DMS153 (cell line): ENCODE data around the gene RYR2.

Source experiments
- DNase-seq: peaks from one replicate; lab custom pipeline; 2025; lab: John Stamatoyannopoulos, UW

RYR2 gene

DNA sequence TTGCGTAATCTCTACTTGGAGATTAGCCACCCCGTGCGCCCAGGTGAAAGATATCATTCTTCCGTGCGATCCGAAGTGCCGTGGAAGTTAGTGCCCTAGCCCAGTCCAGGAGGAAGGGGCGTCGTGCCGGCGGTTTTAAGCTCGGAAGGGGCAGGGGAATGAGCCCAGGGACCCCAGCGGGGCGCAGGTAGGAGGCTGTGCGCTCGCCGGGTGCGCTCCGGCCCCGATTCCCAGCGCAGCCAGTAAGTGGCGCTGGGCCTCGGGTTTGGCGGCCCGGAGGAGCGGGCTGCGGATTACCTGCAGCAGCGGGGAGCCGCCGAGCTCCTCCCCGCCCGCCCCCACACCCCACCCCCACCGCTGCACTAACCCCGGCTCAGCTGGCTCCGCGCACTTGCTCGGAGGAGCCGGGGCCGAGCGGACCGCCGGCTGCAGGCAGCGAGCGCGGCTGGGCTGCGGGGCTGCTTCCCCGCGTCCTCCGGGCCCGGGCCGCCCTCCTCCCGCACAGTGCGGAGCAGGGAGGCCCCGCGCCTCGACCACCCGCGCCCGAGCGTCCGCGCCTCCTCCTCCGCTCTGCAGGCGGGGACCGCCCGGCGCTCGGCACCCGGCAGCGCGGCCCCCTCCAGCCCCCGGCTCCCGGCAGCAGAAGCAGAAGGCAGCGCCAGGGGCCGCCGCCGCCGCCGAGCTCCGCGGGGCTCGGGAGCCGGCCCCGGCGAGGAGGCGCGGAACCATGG lies at the start of gene RYR2:
RYR2 (plus strand) TSS at position 390 of the 731 bp plus-strand sequence; CDS start at position 728, 338 bp downstream.
- no peak for DNase-seq

DNA sequence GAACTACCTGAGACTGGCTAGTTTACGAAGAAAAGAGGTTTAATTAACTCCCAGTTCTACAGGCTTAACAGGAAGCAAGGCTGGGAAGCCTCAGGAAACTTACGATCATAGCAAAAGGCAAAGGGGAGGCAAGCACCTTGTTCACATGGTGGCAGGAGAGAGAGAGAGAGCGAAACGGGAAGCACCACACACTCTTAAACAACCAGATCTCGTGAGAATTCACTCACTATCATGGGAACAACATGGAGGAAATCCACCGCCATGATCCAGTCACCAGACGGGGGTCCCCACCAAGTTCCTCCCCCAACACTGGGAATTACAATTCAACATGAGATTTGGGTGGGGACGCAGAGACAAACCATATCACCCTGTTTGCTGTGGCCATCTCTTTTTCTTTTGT lies 49.5 kb upstream of the RYR2 start:
- DNase-seq, result no peak

DNA sequence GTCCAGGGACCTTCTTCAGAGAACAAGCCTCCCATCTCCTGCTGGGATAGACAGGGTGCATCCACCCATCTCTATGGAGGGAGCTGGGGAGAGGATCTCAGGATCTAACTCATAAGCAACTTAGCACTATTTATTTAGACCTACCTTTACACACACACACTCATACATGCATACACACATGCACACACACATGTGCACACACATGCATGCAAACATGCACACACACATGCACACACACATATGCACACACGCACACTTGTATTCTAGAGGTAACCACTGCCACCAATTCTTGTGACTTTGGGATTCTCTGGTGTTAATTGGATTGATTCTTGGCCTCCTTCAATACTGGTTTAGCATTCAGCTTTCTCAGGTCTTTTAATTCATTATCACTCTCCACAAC lies 47.5 kb upstream of the RYR2 start:
- DNase-seq, result no peak

DNA sequence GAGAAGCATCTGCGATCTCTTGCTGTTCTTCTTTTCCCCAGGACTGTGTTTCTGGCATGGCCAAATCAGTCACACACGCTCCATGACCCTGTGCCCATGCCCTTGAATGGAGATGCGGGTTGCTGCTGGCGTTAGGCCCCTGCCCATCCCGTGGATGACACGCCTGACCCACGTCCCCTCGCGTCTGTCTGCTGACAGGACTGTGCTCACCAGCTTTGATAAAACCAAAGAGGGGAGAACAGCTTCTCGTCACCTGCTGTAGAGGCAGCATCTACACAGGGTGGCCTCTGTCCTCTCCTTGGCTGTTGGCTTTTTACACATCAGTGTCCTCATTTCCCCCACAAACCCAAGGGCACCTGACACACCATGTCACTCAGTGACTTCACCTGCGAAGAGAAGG lies 44.6 kb upstream of the RYR2 start:
- DNase-seq, result peak; percentile 16

DNA sequence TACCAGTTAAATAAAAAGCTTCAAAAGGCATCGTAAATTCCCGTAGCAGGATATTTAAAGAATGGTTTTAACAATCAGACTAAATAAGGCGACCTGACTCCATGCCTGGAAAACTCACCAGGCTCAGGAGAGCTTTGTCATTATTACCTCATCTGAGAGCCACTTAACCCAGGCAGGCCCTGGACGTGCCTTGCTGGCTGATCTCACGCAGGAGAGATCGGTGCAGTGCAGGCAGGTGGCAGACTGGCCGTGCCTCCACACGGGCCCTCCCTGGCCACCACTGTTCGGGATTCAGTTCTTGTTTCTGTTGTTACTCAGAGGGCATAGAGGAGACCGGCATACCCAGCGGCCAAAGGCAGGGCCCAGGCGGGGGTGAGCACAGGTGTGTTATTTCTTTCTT lies 44.1 kb upstream of the RYR2 start:
- peak; percentile 21 for DNase-seq

DNA sequence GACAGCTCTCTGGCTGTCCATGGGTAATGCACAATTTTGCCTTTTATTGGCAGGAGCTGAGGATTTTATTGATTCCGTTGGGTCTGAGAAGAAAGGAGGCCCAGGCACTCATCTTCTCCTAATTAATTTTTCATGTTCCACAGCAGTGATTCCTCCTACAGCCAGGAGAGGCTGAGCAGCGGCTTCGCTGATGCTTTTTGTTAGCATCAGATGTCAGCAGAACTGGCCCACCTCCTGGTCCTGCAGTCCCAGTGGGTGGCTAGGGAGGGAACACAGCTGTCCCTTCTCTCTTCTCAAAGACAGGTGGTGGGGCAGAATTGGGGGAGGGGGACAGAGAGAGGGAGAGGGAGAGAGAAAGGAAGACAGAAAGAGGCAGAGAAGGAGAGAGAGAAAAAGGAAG lies 43.4 kb upstream of the RYR2 start:
- no peak for DNase-seq

DNA sequence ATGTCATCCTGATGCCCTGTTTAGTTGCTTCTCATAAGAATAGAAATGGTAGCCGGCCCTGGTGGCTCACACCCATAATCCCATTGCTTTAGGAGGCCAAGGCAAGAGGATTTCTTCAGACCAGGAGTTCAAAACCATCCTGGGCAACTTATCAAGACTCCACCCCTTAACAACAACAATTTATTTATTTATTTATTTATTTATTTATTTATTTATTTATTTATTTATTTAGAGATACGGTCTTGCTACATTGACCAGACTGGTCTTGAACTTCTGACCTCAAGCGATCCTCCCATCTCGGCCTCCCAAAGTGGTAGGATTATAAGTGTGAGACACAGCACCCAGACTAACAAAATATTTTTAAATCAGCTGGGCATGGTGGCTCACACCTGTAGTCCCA lies 41.8 kb upstream of the RYR2 start:
- no peak for DNase-seq

DNA sequence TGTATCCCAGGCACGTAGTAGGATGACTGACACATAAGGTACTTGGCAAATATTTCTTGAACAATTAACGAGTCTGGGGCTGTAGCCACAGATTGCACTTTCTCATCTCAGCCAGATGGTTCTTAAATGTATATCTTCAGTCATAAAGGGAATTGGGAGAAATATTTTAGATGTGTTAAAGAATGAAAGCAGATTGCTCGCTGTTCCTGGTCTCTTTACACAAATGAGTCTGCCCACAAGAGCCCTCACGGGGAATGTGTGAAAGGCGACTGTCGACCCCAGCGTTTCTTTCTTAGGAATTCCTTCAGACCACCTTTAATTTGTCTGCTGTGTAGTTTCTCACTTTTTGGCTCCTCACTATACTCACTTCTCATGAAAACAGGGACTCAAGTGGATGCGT lies 38.5 kb upstream of the RYR2 start:
- no peak for DNase-seq

DNA sequence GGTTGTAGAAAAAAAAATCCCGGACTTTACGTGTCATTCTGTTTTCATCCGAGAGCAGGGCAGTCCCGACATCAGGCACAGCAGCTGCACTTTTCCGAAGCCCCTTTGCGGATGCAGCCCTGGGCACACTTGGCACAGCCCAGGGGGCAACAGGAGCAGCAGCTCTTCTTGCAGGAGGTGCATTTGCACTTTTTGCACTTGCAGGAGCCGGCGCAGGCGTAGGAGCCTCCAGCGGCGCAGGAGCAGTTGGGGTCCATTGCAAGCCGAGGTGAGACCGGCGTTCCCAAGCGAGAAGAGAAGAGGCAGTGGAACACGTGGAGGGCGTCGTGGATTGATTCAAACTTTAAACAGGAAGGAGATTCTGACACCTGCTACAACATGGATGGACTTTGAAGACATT lies 37.9 kb upstream of the RYR2 start, which contains the start of gene MT1HL1:
MT1HL1 (minus strand) TSS at position 326 of the 400 bp plus-strand sequence; CDS start at position 257, 69 bp downstream.
- no peak for DNase-seq

DNA sequence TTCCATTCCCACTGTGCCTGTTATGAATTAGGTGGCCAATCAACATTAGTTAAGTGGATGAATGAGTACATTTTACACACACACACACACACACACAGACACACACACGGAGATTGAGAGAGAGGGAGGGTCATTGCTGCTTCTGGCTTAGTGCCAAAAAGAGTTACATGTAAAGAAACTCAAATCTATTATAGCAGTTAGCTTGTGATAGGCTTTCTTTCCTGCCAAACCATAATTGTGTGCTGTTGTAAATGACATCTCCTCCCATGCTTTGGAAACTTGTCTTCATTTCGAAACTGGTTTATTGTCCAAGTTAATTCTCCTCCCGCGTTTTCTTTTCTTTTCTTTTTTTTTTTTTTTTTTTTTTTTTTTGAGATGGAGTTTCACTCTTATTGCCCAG lies 36.3 kb upstream of the RYR2 start:
- no peak for DNase-seq

DNA sequence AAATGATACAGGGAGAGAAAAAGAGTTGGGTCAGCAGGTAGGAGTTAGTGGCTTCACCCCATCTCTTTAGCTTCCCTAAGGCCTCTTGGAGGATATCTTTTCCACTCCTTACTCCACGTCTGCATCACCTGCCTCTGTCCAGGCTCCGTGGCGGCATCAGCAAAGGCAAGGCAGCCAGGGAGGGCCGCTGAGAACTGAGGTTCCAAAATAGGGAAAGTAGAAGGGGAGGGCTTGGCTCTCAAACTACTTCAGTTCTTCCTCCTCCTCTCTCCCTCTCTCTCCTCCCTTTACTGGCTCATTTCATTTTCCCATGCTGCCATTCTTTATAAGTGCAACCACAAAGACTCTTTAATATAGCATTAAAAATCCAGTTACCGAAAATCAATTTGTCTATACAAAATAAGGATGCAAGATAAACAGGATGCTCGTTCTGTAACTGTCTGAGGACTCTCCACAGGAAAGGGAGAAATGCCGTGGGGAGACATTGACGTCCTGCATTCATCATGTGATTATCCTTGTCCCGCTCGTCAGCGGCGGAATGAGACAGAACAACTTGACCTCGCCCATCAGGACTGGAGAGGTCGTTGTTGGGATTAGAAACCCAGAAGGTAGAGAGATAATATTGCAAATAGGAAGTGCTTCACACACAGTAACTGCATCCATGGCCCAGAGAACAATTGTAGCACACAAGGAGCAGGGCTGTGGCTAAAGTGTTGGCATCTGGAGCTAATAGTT lies 34.7 kb upstream of the RYR2 start:
- no peak for DNase-seq

DNA sequence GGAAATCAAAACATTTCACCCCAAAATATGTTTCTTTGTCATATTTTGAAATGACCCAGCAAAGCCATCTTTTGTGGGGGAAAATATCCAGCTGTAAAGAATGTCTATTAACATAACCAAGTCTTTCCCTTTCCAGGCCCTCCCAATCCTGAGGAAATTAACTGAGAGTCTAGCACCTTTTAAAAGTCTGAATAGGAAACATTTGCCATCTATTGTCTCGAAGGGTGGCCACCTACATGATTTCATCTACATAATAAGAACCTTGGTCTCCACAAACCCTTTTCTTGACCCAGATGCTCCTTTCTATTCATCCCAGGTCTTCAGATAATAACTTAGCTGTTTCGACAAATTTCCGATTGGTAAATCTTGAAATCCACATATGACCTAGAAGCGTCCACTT lies 32.4 kb upstream of the RYR2 start:
- no peak for DNase-seq

DNA sequence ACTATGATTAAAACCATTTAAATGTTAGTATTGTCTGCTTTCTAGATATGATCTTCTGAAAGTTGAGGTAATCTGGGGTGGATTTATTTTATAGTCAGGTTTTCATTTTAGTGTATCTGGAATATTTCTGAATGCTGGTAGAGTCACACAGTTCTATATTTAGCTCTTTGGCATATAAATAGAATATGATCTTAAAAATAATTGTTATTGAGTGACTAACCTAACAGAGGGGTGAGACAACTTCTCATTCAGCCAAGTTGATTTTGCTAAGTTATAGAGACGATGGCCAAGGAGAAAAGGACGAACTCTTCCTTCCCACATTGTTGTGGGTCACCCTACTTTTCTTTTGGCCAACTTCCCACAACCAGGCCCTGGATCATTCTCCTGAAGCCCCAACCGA lies 30.6 kb upstream of the RYR2 start:
- DNase-seq, result no peak

DNA sequence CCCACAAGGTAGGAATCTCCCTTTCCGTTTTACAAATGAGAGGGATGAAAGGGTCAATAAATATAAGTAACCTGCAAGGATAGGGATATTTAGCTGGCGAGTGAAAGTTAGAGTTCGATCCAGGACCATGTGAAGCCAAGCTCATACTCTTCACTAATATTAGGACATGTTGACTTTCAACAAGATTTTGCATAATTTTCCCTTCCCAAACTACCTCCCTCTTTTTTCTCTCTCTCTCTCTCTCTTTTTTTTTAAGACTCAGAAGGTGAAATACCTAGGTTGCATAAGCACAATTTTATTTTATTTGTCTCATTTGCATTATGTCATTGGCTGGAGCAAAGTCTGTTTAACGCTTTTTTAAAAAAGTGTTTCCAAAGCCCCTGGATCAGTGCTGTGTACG lies 29.6 kb upstream of the RYR2 start:
- no peak for DNase-seq

DNA sequence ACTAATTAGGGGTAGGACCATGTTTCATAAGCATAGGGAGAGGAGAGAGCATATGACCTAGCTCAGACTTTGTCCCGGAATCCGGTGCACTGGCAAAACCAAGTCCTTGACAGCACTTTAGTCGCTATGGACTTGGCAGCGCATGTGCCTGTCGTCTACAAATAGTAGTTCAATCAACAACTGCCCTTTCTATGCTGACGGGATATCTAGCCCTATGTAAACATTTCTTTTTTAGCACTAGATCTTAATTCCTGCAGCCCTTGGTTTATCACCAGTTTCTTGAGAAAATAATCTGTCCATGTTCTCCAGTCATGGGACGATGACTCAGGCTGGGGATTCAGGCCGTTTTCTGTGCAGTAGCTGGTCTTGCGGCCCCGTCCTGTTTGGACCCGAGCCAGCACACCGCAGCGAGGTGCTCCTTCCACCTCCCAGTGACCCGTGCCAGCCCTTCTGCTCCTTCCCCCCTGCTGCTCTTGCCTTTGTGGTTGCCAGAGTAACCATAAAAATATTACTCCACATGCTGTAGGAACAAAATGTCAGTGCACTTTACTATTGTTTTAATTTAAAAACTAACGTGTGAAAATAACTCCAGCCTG lies 29.1 kb upstream of the RYR2 start:
- peak; percentile 31 for DNase-seq

DNA sequence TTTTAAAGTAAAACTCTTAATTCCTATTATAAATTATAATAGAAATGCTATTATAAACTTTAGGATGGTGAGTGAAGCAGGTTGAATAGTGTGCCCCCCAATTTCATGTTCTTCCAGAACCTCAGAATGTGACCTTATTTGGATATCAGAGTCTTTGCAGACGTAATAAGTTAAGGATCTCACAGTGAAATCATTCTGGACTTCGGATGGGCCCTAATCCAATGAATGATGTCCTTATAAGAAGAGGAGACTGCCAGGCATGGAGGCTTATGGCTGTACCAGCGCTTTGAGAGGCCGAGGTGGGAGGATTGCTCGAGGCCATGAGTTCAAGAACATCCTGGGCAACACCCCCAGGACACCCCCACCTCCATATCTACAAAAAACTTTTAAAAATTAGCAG lies 28.4 kb upstream of the RYR2 start:
- DNase-seq, result no peak

DNA sequence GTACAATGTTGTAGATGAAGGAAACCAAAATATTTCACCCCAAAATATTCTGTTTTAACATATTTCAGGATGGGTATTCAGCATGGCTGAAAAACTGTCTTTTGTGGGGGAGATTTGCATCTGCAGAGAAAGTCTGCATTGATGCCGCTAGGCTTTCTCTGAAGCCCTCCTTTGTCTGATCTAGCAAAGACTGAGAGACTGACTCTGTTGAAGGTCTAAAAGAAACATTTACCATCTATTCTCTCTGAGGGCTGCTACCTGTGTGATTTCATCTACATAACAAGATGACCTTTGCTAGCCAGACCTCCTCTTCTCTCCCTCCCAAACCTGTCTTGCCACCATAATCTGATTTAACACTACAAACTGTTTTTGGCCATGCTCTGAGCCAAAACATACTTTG lies 25.4 kb upstream of the RYR2 start:
- DNase-seq, result no peak

DNA sequence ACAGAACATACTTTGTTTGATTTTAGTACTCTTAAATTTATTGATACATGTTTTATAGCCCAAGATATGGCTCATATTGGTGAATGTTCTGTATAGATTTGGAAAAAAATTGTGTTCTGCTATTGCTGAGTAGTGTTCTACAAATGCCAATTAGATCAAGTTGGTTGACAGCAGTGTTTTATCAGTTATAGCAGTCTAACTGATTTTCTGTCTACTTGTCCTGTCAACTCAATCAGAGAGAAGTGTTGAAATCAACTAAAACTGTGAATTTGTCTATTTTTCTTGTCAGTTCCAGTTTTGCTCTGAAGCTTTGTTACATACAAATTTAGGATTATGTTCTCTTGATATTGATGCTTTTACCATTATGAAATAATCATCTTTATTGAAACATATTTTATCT lies 23.1 kb upstream of the RYR2 start:
- no peak for DNase-seq

DNA sequence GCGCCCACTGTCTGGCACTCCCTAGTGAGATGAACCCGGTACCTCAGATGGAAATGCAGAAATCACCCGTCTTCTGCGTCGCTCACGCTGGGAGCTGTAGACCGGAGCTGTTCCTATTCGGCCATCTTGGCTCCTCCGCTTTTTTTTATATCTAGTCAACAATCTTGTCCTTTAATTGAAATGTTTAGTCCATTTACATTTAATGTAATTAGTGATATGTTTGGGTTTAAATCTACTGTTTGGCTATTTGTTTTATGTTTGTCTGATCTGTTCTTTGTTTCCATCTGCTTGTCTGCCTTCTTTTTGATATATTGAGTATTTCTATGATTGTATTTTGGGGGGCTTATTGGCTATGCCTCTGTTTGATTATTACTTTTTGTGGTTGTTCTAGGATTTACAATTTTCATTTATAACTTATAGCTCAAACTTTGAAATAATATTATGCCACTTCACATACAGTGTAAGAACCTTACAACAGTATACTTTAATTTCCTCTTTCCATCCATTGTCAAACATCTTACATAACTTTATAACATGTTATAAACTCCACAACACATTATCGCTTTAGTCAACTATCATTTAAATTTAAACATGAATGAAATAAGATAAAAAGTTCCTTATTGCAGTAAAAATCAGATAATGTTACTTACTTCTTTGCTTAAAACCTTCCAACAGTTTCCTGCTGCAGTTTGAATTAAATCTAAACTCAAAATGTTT lies 16.5 kb upstream of the RYR2 start:
- DNase-seq, result no peak

DNA sequence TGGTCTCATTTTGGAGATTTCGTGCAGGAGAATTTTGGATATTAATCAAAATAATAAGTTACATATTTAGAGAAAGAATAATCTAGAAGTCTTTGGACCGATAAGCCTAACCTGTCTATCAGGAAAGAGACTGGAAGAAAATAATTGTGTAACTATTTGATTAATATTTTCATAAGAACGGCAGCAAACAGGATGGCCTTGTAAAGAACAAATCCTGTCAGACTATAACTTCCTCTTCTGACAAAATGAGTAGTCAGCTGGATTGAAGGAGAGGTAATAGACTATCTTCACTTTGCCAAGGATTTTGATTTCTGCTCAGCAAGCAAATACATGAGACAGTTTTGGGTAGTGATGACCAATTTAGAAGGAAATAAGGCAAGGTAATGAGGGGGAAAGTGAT lies 12.7 kb upstream of the RYR2 start:
- no peak for DNase-seq

DNA sequence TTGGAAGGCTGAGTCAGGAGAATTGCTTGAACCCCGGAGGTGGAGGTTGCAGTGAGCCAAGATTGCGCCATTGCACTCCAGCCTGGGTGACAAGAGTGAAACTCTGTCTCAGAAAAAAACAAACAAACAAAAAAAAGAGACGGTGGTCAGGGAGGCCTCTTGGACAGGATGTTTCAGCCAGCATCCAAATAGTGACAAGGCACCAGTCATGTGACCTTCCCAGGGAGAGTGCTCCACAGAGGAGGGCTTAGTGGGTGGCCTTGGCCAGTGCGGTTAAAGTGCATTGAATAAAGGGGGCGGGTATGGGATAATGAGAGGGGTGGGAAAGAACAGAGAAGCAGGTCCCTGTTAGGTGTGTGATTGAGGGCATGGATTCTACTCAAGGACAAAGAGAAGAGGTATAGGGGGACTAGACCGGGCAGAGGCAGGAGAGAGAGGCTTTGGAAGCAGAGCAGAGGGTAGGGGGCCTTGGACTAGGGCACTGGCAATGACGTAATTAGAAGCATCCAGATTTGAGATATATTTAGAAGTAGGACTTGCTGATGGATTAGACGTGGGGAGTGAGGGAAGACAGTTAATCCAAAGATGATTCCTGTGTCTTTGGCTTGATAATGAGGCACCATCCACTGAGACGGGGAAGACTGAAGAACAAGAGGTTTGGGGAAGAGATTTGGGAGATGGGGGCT lies 12.0 kb upstream of the RYR2 start:
- no peak for DNase-seq

DNA sequence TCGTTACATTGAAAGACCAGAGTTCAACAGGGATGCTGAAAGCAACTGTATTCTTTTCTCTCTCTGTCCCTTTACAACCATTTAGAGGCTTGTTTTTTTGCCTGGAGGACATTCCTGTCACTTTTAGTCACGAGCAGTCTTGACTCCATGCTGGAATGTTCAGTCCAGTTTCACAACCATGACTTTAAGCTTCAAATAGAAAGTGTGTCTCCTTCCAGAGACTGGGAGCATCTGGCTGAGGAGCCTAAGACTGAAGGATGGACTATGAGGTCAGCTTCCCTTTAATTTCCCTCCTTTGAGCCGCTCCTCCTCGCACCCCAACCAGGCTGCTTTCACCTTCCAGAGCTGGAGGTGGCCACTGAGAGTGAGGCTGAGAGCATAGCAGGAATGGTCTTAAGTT lies 10.5 kb upstream of the RYR2 start:
- no peak for DNase-seq
